GM18505 (cell line): ENCODE data around the gene HHATL.

Experiments used
- ATAC-seq: cut with Tn5 transposase; IDR thresholded peaks from one replicate; pipeline ENCODE4 v1.9.1; 2021; ENCODE audit not compliant: unreplicated experiment
- POLR2A ChIP-seq: IDR thresholded peaks from 4 replicates; pipeline ENCODE4 v1.6.1; 2011; ENCODE audit warnings: borderline replicate concordance; ENCODE audit not compliant: insufficient read depth, insufficient read length; ENCODE audit errors: extremely low read depth

HHATL gene

DNA sequence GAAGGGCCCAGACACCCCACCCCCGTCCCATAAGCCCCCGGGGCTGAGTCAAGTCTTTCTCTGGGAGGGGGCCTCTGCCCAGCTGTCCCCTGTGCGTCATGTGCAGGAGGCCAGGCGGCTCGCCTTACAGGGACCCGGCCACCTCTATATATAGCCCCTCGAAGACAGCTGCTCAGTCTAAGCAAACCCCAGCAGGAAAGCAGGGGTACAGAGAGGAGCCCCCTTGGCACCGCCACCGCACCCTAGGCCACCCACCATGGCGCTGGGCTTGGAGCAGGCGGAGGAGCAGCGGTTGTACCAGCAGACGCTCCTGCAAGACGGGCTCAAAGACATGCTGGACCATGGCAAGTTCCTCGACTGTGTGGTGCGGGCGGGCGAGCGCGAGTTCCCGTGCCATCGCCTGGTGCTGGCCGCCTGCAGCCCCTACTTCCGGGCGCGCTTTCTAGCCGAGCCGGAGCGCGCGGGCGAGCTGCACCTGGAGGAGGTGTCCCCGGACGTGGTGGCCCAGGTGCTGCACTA is 17.2 kb downstream of the HHATL start, which contains the start of gene KLHL40:
Gene KLHL40 (plus strand): TSS at position 175 of the 519 bp plus-strand sequence. CDS start 82 bp downstream, at position 257.
- no peak for TF ChIP-seq POLR2A
- ATAC-seq, result no peak

GRCh38 chr3:42684632-42685362 is 17.8 kb downstream of the HHATL start:
- TF ChIP-seq POLR2A, result no peak

DNA sequence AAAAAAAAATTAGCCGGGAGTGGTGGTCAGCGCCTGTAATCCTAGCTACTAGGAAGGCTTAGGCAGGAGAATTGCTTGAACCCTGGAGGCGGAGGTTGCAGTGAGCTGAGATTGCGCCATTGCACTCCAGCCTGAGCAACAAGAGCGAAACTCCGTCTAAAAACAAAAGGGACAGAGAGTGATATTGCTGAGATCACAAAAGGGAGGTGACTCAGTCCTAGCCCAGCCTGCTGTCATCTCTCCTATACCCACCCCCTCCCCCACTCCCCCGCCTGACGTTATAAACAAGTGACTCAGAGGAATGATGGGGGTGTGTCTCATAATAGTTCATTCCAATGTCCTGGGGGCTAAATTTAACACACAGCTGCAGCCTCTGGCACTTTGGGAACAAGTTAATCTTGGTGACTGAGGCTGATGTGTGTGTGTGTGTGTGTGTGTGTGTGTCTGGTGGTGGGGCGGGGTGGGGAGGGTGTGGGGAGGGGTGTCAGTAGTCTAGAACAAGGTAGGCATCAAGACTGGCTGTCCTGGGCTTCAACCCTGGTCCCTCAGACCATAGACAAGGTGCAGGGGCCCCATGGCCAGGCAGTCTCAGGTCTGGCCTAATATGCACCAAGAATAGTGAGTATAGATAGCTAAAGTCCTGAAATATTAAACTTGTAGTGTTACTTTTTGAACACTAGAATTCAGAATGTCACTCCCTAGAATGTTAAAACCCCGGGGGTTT is 18.6 kb downstream of the HHATL start:
- no peak for ATAC-seq
- no peak for TF ChIP-seq POLR2A

More at GRCh38 chr3:42684632-42685362, 17.8 kb downstream of the HHATL start:
- no peak for ATAC-seq

DNA sequence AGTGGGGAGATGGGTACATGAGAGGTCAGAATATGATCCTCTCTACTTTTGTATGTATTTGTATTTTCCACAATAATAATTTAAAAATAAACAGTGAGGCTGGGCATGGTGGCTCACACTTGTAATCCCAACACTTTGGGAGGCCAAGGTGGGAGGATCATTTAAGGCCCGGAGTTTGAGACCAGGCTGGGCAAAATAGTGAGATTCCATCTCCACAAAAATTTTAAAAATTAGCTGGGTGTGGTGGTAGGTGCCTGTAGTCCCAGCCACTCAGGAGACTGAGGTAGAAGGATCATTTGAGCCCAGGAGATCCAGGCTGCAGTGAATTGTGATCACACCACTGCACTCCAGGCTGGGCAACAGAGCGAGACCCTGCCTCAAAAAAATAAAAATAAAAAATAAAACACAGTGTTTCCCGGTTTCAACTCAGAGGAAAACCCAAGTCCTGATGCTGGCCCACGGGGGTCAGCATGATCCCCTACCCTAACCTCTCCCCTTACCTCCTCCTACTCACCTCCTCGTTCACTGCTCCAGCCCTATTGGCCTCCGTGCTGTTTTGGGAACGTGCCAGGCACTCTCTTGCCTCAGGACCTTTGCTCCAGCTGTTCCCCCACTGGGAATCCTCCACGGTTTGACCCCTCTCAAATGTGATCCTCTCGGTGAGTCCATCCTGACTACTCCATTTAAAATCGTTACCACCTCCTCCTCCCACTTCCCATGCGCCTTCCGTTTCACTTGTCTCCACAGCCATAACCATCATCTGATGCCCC is 20.1 kb downstream of the HHATL start:
- no peak for ATAC-seq
- TF ChIP-seq POLR2A, result no peak

GRCh38 chr3:42681361-42682038 is 21.1 kb downstream of the HHATL start:
- ATAC-seq, result no peak
- TF ChIP-seq POLR2A, result no peak

DNA sequence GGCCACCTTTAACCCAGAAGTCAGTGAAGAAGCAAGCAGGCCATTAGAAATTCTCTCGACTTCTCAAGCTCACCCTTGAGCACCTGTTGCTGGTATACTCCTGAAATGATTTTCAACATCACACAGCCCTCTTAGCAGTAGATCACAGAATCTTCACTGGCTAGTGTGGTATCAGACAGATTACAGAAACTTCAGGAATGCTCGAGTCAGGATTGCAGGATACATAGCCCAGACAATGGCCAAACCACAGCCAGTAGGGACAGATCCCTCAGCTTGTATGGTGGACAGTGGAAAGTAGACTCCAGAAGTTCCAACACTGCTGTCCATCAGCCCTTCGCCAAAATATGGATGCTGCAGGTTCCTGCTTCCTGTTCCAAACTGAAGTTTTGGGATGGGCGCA is 21.8 kb downstream of the HHATL start:
- TF ChIP-seq POLR2A, result no peak
- no peak for ATAC-seq

DNA sequence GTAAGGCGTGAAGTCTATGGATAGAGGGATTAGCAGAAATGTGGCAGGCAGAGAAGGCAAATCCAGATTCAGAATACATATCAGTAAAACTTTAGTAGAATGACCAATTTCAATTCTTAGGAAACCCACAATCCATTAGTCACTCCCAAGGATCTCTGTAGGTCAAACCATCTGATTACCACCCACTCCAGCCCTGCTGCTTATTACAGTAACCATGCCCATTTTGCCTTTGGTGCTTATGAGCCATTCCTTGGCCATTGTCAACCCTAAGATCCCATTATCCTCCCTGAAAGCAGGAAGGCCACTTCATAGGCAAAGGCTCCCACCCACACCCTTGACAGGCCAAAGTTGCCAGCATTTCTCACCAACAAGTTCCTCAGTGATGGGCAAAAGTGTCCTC is 22.3 kb downstream of the HHATL start:
- ATAC-seq, result no peak
- no peak for TF ChIP-seq POLR2A

GRCh38 chr3:42678447-42678846 is 24.2 kb downstream of the HHATL start:
- no peak for TF ChIP-seq POLR2A
- ATAC-seq, result no peak

DNA sequence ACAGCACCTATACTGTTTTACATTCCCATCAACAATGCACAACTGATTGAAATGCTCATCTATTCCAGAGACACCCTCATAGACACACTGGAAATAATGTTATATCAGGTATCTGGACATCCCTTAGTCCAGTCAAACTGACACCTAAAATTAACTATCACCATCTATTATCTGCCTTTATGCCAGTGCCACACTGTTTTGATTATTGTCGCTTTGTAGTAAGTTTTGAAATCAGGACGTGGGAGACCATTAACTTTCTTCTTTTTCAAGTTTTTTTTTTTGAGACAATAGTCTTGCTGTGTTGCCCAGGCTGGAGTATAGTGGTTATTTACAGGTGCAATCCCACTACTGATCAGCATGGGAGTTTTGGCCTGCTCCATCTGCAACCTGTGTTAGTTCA is 26.7 kb downstream of the HHATL start:
- TF ChIP-seq POLR2A, result no peak
- no peak for ATAC-seq

DNA sequence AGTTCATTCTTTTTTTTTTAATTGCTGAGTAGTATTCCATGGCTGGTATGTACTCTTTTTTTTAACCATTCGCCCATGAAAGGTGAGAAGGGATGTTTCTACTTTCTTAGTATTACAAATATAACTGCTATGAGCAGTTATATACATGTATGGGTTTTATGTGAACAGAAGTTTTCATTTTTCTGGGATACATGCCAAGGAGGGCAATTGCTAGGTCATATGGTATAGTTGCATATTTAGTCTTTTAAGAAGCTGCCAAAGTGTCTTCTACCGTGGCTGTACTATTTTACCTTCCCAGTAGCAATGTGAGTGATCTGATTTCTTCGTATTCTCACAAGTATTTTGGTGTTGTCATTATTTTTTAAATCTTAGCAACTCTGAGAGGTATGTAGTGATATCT is 28.5 kb downstream of the HHATL start:
- no peak for ATAC-seq
- no peak for TF ChIP-seq POLR2A

- no peak for TF ChIP-seq POLR2A
- no peak for ATAC-seq
These were observed 29.5 kb downstream of the HHATL start for GRCh38 chr3:42673082-42673481.

DNA sequence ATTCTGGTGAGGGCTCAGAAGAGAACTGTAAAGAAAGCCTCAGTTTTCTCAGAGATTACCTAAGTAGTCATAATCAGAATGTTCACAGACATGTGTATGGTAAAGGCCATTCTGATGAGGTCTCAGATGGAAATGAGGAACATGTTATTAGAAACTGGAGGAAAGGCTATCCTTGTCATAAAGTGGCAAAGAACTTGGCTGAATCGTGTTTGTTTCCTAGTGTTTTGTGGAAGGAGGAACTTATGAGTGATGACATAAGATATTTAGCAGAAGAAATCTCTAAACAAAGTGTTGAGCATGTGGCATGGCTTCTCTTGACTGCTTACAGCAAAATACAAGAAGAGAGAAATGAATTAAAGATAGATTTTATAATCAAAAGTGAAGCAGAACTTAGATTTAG is 30.1 kb downstream of the HHATL start:
- no peak for ATAC-seq
- TF ChIP-seq POLR2A, result no peak

DNA sequence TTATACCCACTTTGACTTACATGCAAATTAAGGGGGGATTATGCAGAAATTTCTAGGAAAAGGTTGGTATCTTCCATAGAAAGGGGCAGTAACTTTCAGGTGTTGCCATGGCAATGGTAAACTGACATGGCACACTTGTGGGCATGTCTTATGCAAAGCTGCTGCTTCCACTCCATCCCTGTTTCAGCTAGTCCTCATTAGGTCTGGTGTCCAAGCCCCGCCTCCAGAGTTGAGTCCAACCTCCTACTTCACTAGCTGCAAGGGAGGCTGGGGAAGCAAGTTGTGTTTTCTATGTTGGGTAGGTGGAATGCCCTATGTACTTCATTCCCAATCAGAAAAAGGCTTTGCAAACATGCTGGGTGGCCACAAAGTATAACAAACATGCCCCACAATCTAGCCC is 31.9 kb downstream of the HHATL start:
- ATAC-seq, result no peak
- TF ChIP-seq POLR2A, result no peak
